Mesenchymal stem cell (in vitro differentiated cells and primary cell): ENCODE results near the gene HRC.
A peak's percentile ranks its signal among the peaks of the same experiment; 100 is the strongest.

ENCODE experiments used
- DNase-seq: peaks from one replicate; pipeline ENCODE4 v3.0.0-alpha.2; 2013
- H2AFZ ChIP-seq: one replicate; pipeline ENCODE4 v1.6.1; 2013; ENCODE audit warnings: low read depth, mild to moderate bottlenecking, control low read depth, inconsistent platforms, low read length, moderate library complexity
- H2AK5ac ChIP-seq: 2 replicates; pipeline ENCODE4 v1.6.1; 2013; ENCODE audit warnings: low read length, moderate library complexity, mild to moderate bottlenecking, inconsistent platforms; ENCODE audit not compliant: severe bottlenecking
- H2BK120ac ChIP-seq: one replicate; pipeline ENCODE4 v1.6.1; 2013; ENCODE audit warnings: low read depth, mild to moderate bottlenecking, inconsistent platforms, low read length, moderate library complexity
- H2BK12ac ChIP-seq, 2 experiments: one replicate each; pipeline ENCODE4 v1.6.1; 2013; ENCODE audit warnings: inconsistent platforms in 2 of 2, low read length in 2 of 2, mild to moderate bottlenecking in 2 of 2, moderate library complexity in 2 of 2, control low read depth in 1 of 2
- H2BK15ac ChIP-seq: one replicate; pipeline ENCODE4 v1.6.1; 2013; ENCODE audit warnings: mild to moderate bottlenecking, low read depth, inconsistent platforms; ENCODE audit not compliant: poor library complexity, severe bottlenecking
- H2BK5ac ChIP-seq: 2 replicates; pipeline ENCODE4 v1.6.1; 2013; ENCODE audit warnings: low read depth, mild to moderate bottlenecking, low read length, control low read depth, inconsistent platforms; ENCODE audit not compliant: poor library complexity, severe bottlenecking
- H3K14ac ChIP-seq, 2 experiments: one replicate each; pipeline ENCODE4 v1.6.1; 2013; ENCODE audit warnings: inconsistent platforms in 2 of 2, low read length in 2 of 2, control low read depth in 1 of 2, mild to moderate bottlenecking in 1 of 2, moderate library complexity in 1 of 2
- H3K18ac ChIP-seq, 2 experiments: one replicate each; pipeline ENCODE4 v1.6.1; 2013; ENCODE audit warnings: inconsistent platforms in 2 of 2, low read length in 2 of 2, control low read depth in 1 of 2, low read depth in 1 of 2, mild to moderate bottlenecking in 1 of 2
- H3K23ac ChIP-seq, 2 experiments: one replicate each; pipeline ENCODE4 v1.6.1; 2013; ENCODE audit warnings: inconsistent platforms in 2 of 2, low read length in 2 of 2, mild to moderate bottlenecking in 2 of 2, moderate library complexity in 2 of 2, control low read depth in 1 of 2
- H3K27ac ChIP-seq: 2 replicates; pipeline ENCODE4 v1.5.1; 2013; ENCODE audit warnings: mild to moderate bottlenecking, moderate library complexity, low read length, control low read depth, inconsistent platforms; ENCODE audit not compliant: poor library complexity, severe bottlenecking
- H3K27me3 ChIP-seq, 2 experiments: 2 replicates each; pipeline versions ENCODE4 v1.6.1 to v1.7.0; 2013; ENCODE audit warnings: low read length in 2 of 2, mild to moderate bottlenecking in 2 of 2, moderate library complexity in 2 of 2, control low read depth in 1 of 2, inconsistent platforms in 1 of 2; ENCODE audit not compliant: control insufficient read depth in 1 of 2, insufficient read depth in 1 of 2
- H3K36me3 ChIP-seq, 2 experiments: 2 replicates each; pipeline versions ENCODE4 v1.6.1 to v1.7.0; 2013; ENCODE audit warnings: low read length in 2 of 2, control low read depth in 1 of 2, inconsistent platforms in 1 of 2, low read depth in 1 of 2, mild to moderate bottlenecking in 1 of 2; ENCODE audit not compliant: insufficient read depth in 2 of 2, control insufficient read depth in 1 of 2
- H3K4ac ChIP-seq, 2 experiments: one replicate each; pipeline ENCODE4 v1.6.1; 2013; ENCODE audit warnings: inconsistent platforms in 2 of 2, low read length in 2 of 2, mild to moderate bottlenecking in 2 of 2, moderate library complexity in 2 of 2, control low read depth in 1 of 2, low read depth in 1 of 2
- H3K4me1 ChIP-seq: 2 replicates; pipeline ENCODE4 v1.6.1; 2013; ENCODE audit warnings: low read depth, low read length, control low read depth; ENCODE audit not compliant: control insufficient read depth, insufficient read depth
- H3K4me2 ChIP-seq: 2 replicates; pipeline ENCODE4 v1.6.1; 2013; ENCODE audit warnings: low read length, mild to moderate bottlenecking, inconsistent platforms; ENCODE audit not compliant: poor library complexity, severe bottlenecking
- H3K4me3 ChIP-seq, 2 experiments: 2 replicates each; pipeline versions ENCODE4 v1.5.1 to v1.7.0; 2013; ENCODE audit warnings: low read length in 2 of 2, mild to moderate bottlenecking in 2 of 2, control low read depth in 1 of 2, low read depth in 1 of 2; ENCODE audit not compliant: insufficient read depth in 1 of 2
- H3K79me1 ChIP-seq: replicated peaks from 2 replicates; pipeline ENCODE4 v1.6.1; 2013; ENCODE audit warnings: mild to moderate bottlenecking, control low read depth, low read length, inconsistent platforms; ENCODE audit not compliant: poor library complexity, severe bottlenecking
- H3K9ac ChIP-seq: 2 replicates; pipeline ENCODE4 v1.7.0; 2013; ENCODE audit warnings: mild to moderate bottlenecking, low read length, moderate library complexity
- H3K9me3 ChIP-seq: 2 replicates; pipeline ENCODE4 v1.7.0; 2013; ENCODE audit warnings: mild to moderate bottlenecking, low read length; ENCODE audit not compliant: control insufficient read depth
- H4K8ac ChIP-seq: one replicate; pipeline ENCODE4 v1.6.1; 2013; ENCODE audit warnings: inconsistent platforms, mild to moderate bottlenecking, low read length, moderate library complexity
- H4K91ac ChIP-seq: one replicate; pipeline ENCODE4 v1.6.1; 2013; ENCODE audit warnings: mild to moderate bottlenecking, low read length, inconsistent platforms
- WGBS: methylation state at CpG from one replicate; pipeline ENCODE4 v1.1.7; 2013; ENCODE audit warnings: mixed read lengths; 5-methylcytosine and 5-hydroxymethylcytosine counted together

The HRC gene

GRCh38 chr19:49157445-49158224 lies 2.4 kb upstream of the HRC start, which contains the start of gene TRPM4:
TRPM4 (plus strand) TSS chr19:49157792; CDS start chr19:49157867, 75 bp downstream.
- peak within 1 kb of the TSS; percentile 32 for H2AK5ac ChIP-seq
- peak within 1 kb of the TSS in 1 of 2 experiments; percentile 93 for H3K14ac ChIP-seq
- peaks cover 17% of the 10 kb centered on the region for H3K79me1 ChIP-seq
- H3K9ac ChIP-seq, result peak within 1 kb of the TSS; percentile 98
- peak; percentile 83 for DNase-seq
- peaks cover 10 to 11% of the 10 kb centered on the region in 2 experiments for H3K27me3 ChIP-seq
- H2AFZ ChIP-seq, result peak within 1 kb of the TSS; percentile 93
- peak within 1 kb of the TSS; percentile 77 to 85 for H3K4ac ChIP-seq
- WGBS, result 1% methylated on average over 31 of the region's 41 CpGs
- H2BK15ac ChIP-seq, result peak within 1 kb of the TSS; percentile 55
- H3K23ac ChIP-seq, result peak within 1 kb of the TSS in 1 of 2 experiments; percentile 36
- H3K4me1 ChIP-seq, result peaks cover 17% of the 10 kb centered on the region
- H3K9me3 ChIP-seq, result no peaks in the 10 kb centered on the region
- H4K8ac ChIP-seq, result peak within 1 kb of the TSS; percentile 92
- H2BK5ac ChIP-seq, result no peak within 1 kb of the TSS
- peaks cover 0 to 11% of the 10 kb centered on the region in 2 experiments for H3K36me3 ChIP-seq
- no peak within 1 kb of the TSS for H3K27ac ChIP-seq
- peak within 1 kb of the TSS; percentile 67 for H2BK120ac ChIP-seq
- peak within 1 kb of the TSS; percentile 75 to 77 for H2BK12ac ChIP-seq
- peak within 1 kb of the TSS; percentile 73 for H4K91ac ChIP-seq
- peak within 1 kb of the TSS; percentile 93 to 96 for H3K4me3 ChIP-seq
- peak within 1 kb of the TSS; percentile 94 for H3K4me2 ChIP-seq
- H3K18ac ChIP-seq, result peak within 1 kb of the TSS; percentile 91 to 92

- Histone ChIP-seq H2BK5ac (no peak overlapping the region), H2BK15ac (peak overlapping the region; percentile 2), H3K4me3 (no peak overlapping the region), H3K27me3 (peaks cover 10 to 11% of the 10 kb centered on the region in 2 experiments), H3K14ac (no peak overlapping the region), H2BK12ac (peak overlapping the region in 1 of 2 experiments; percentile 40), H3K4me1 (peaks cover 23% of the 10 kb centered on the region), H4K91ac (no peak overlapping the region), H3K4ac (no peak overlapping the region), H3K79me1 (peaks cover 15% of the 10 kb centered on the region), H3K4me2 (no peak overlapping the region), H3K27ac (no peak overlapping the region), H3K36me3 (peaks cover 0 to 4% of the 10 kb centered on the region in 2 experiments), H3K23ac (no peak overlapping the region), H2AFZ (no peak overlapping the region), H3K18ac (no peak overlapping the region), H2BK120ac (no peak overlapping the region), H4K8ac (no peak overlapping the region), H3K9me3 (no peaks in the 10 kb centered on the region), H2AK5ac (no peak overlapping the region), H3K9ac (no peak overlapping the region)
- 18% methylated on average over 4 of the region's 4 CpGs for WGBS
- no peak for DNase-seq
Measured at GRCh38 chr19:49155820-49156346, 687 bp upstream of the HRC start.

GRCh38 chr19:49154279-49154678 lies 917 bp downstream of the HRC start:
- Histone ChIP-seq H3K4ac (no peak overlapping the region), H4K91ac (no peak overlapping the region), H2AK5ac (no peak overlapping the region), H3K4me1 (peaks cover 28% of the 10 kb centered on the region), H2BK5ac (no peak overlapping the region), H3K14ac (no peak overlapping the region), H3K79me1 (peaks cover 7% of the 10 kb centered on the region), H3K27ac (no peak overlapping the region), H2BK15ac (no peak overlapping the region), H2BK120ac (no peak overlapping the region), H2AFZ (no peak overlapping the region), H3K4me3 (no peak overlapping the region), H3K23ac (no peak overlapping the region), H3K36me3 (no peaks in the 10 kb centered on the region), H3K9ac (no peak overlapping the region), H3K4me2 (no peak overlapping the region), H3K9me3 (no peaks in the 10 kb centered on the region), H3K27me3 (peaks cover 10 to 11% of the 10 kb centered on the region in 2 experiments), H3K18ac (no peak overlapping the region), H2BK12ac (no peak overlapping the region), H4K8ac (no peak overlapping the region)
- no peak for DNase-seq
- WGBS, result 95% methylated on average over 6 of the region's 6 CpGs

- Histone ChIP-seq H3K14ac (no peak overlapping the region), H3K9me3 (no peaks in the 10 kb centered on the region)
- 95% methylated on average over 10 of the region's 10 CpGs for WGBS
Measured at GRCh38 chr19:49153167-49153809, 1.9 kb downstream of the HRC start.

More at GRCh38 chr19:49153167-49153809, 1.9 kb downstream of the HRC start:
- DNase-seq, result no peak
- no peak overlapping the region for H3K4me2 ChIP-seq
- H3K4me1 ChIP-seq, result peaks cover 30% of the 10 kb centered on the region
- peaks cover 15 to 16% of the 10 kb centered on the region in 2 experiments for H3K27me3 ChIP-seq
- no peaks in the 10 kb centered on the region for H3K36me3 ChIP-seq
- no peak overlapping the region for H3K27ac ChIP-seq
- no peak overlapping the region for H2BK15ac ChIP-seq
- no peak overlapping the region for H4K8ac ChIP-seq
- H2AFZ ChIP-seq, result no peak overlapping the region
- no peak overlapping the region for H3K18ac ChIP-seq
- H4K91ac ChIP-seq, result no peak overlapping the region
- H3K79me1 ChIP-seq, result peaks cover 6% of the 10 kb centered on the region
- H2BK5ac ChIP-seq, result no peak overlapping the region
- H3K23ac ChIP-seq, result no peak overlapping the region
- no peak overlapping the region for H3K4ac ChIP-seq
- no peak overlapping the region for H3K9ac ChIP-seq
- H2AK5ac ChIP-seq, result no peak overlapping the region
- no peak overlapping the region for H2BK12ac ChIP-seq
- no peak overlapping the region for H2BK120ac ChIP-seq
- no peak overlapping the region for H3K4me3 ChIP-seq
